K562 (cell line): ENCODE measurements around the gene VPS41.

Source experiments
- DPF2 ChIP-seq: fragments of 450-650 bp; IDR thresholded peaks from 2 replicates; pipeline ENCODE4 v1.6.1; 2016
- FOXP1 ChIP-seq: sonication (generic); formaldehyde crosslinking; IDR thresholded peaks from 2 replicates; pipeline ENCODE4 v1.8.0; 2022; ENCODE audit warnings: mild to moderate bottlenecking, missing genetic modification reagents
- MED1 ChIP-seq: sonication (generic); formaldehyde crosslinking; IDR thresholded peaks from 2 replicates; pipeline ENCODE4 v1.8.1; 2023; ENCODE audit warnings: missing genetic modification reagents, borderline replicate concordance
- TGIF2 ChIP-seq: sonication (generic); formaldehyde crosslinking; IDR thresholded peaks from 2 replicates; pipeline ENCODE4 v1.8.1; 2022; ENCODE audit warnings: mild to moderate bottlenecking, missing genetic modification reagents, moderate library complexity
- TF ChIP-seq, protein P1 (sequence below): sonication (generic); formaldehyde crosslinking; IDR thresholded peaks from 2 replicates; pipeline ENCODE4 v1.9.0; 2022; ENCODE audit warnings: mild to moderate bottlenecking, missing genetic modification reagents
- TF ChIP-seq, protein P2 (sequence below), 2 experiments: fragments of 450-650 bp; formaldehyde crosslinking in 1 of 2; IDR thresholded peaks; 2 replicates each; pipeline versions ENCODE4 v1.4.0 to v1.6.1; 2014 to 2020; ENCODE audit warnings: mild to moderate bottlenecking in 2 of 2, borderline replicate concordance in 1 of 2, low read depth in 1 of 2
- TF ChIP-seq, protein P3 (sequence below): sonication (generic); formaldehyde crosslinking; IDR thresholded peaks from 2 replicates; pipeline ENCODE4 v1.8.0; 2022; ENCODE audit warnings: mild to moderate bottlenecking, missing genetic modification reagents

DNA sequence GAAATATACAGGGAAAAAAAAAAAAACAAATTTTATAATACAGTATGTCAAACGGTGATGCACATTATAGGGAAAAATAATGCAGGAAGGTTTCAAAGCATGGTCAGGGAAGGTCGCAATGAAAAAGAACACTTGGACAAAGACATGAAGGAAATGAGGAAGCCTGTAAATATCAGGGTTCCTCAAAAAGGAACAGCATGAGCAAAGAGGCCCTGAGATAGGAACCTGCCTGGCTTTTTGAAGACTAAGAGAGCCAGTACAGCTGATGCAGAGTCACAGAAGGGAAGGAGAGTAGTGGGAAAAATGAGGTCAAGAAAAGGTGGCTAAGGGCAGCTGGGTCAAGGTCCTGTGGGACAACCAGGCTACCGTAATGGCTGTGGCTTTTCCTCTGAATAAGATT lies 1.9 kb downstream of the VPS41 start:
- TF ChIP-seq, protein P1, sequence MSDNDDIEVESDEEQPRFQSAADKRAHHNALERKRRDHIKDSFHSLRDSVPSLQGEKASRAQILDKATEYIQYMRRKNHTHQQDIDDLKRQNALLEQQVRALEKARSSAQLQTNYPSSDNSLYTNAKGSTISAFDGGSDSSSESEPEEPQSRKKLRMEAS (CRISPR knock-in tag) = no peak
- TF ChIP-seq FOXP1 (CRISPR knock-in tag) (no peak), MED1 (CRISPR knock-in tag) (no peak), DPF2 (no peak), TGIF2 (CRISPR knock-in tag) (no peak)
- TF ChIP-seq, protein P2, sequence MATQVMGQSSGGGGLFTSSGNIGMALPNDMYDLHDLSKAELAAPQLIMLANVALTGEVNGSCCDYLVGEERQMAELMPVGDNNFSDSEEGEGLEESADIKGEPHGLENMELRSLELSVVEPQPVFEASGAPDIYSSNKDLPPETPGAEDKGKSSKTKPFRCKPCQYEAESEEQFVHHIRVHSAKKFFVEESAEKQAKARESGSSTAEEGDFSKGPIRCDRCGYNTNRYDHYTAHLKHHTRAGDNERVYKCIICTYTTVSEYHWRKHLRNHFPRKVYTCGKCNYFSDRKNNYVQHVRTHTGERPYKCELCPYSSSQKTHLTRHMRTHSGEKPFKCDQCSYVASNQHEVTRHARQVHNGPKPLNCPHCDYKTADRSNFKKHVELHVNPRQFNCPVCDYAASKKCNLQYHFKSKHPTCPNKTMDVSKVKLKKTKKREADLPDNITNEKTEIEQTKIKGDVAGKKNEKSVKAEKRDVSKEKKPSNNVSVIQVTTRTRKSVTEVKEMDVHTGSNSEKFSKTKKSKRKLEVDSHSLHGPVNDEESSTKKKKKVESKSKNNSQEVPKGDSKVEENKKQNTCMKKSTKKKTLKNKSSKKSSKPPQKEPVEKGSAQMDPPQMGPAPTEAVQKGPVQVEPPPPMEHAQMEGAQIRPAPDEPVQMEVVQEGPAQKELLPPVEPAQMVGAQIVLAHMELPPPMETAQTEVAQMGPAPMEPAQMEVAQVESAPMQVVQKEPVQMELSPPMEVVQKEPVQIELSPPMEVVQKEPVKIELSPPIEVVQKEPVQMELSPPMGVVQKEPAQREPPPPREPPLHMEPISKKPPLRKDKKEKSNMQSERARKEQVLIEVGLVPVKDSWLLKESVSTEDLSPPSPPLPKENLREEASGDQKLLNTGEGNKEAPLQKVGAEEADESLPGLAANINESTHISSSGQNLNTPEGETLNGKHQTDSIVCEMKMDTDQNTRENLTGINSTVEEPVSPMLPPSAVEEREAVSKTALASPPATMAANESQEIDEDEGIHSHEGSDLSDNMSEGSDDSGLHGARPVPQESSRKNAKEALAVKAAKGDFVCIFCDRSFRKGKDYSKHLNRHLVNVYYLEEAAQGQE (IDR thresholded peaks at IDR 0.05; ENCODE audit: borderline replicate concordance) = no peak
- TF ChIP-seq, protein P2 (CRISPR knock-in tag; IDR thresholded peaks at IDR 0.05; ENCODE audit: low read depth) = no peak
- TF ChIP-seq, protein P3, sequence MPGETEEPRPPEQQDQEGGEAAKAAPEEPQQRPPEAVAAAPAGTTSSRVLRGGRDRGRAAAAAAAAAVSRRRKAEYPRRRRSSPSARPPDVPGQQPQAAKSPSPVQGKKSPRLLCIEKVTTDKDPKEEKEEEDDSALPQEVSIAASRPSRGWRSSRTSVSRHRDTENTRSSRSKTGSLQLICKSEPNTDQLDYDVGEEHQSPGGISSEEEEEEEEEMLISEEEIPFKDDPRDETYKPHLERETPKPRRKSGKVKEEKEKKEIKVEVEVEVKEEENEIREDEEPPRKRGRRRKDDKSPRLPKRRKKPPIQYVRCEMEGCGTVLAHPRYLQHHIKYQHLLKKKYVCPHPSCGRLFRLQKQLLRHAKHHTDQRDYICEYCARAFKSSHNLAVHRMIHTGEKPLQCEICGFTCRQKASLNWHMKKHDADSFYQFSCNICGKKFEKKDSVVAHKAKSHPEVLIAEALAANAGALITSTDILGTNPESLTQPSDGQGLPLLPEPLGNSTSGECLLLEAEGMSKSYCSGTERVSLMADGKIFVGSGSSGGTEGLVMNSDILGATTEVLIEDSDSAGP (CRISPR knock-in tag) = no peak
